Smooth muscle cell (in vitro differentiated cells): ENCODE data around the gene ZDHHC23. TPM values are rescaled to one million over a fixed set of nuclear protein-coding genes. Genes with fewer than 3 reads are reported as not detected.

Source experiments
- DNase-seq: peaks from one replicate; lab custom pipeline; 2025; ENCODE audit not compliant: unreplicated experiment; lab: John Stamatoyannopoulos, UW
- H2AFZ ChIP-seq: fragments of 200-600 bp; sonication (generic); 2 replicates; pipeline ENCODE4 v1.6.0; 2016; ENCODE audit warnings: antibody characterized with exemption, low read depth, mild to moderate bottlenecking
- H3F3A ChIP-seq: fragments of 200-600 bp; sonication (generic); 2 replicates; pipeline ENCODE4 v1.6.0; 2017; ENCODE audit warnings: antibody characterized with exemption, low read depth
- H3K27ac ChIP-seq: fragments of 200-600 bp; sonication (generic); 2 replicates; pipeline ENCODE4 v1.5.1; 2016; ENCODE audit warnings: low read depth, mild to moderate bottlenecking
- H3K27me3 ChIP-seq: fragments of 200-600 bp; sonication (generic); 2 replicates; pipeline ENCODE4 v1.6.1; 2016; ENCODE audit warnings: low read depth, mild to moderate bottlenecking
- H3K36me3 ChIP-seq: fragments of 200-600 bp; sonication (generic); 2 replicates; pipeline ENCODE4 v1.5.1; 2016; ENCODE audit warnings: low read depth
- H3K4me1 ChIP-seq: fragments of 200-600 bp; sonication (generic); 2 replicates; pipeline ENCODE4 v1.5.1; 2016; ENCODE audit warnings: low read depth
- H3K4me2 ChIP-seq: fragments of 200-600 bp; sonication (generic); 2 replicates; pipeline ENCODE4 v1.6.0; 2016; ENCODE audit warnings: mild to moderate bottlenecking
- H3K4me3 ChIP-seq: fragments of 200-600 bp; sonication (generic); 2 replicates; pipeline ENCODE4 v1.5.1; 2016; ENCODE audit warnings: mild to moderate bottlenecking
- H3K79me2 ChIP-seq: fragments of 200-600 bp; sonication (generic); 2 replicates; pipeline ENCODE4 v1.6.0; 2016; ENCODE audit warnings: low read depth, mild to moderate bottlenecking
- H3K9ac ChIP-seq: fragments of 200-600 bp; sonication (generic); 2 replicates; pipeline ENCODE4 v1.6.0; 2016; ENCODE audit warnings: low read depth
- H3K9me3 ChIP-seq: fragments of 200-600 bp; sonication (generic); replicated peaks from 2 replicates; pipeline ENCODE4 v1.5.1; 2016; ENCODE audit warnings: low read depth
- H4K20me1 ChIP-seq: fragments of 200-600 bp; sonication (generic); 2 replicates; pipeline ENCODE4 v1.6.0; 2016; ENCODE audit warnings: low read depth
- CTCF ChIP-seq: fragments of 200-600 bp; sonication (generic); IDR thresholded peaks from 2 replicates; pipeline ENCODE4 v1.5.1; 2017; ENCODE audit warnings: borderline replicate concordance, mild to moderate bottlenecking, antibody characterized with exemption; ENCODE audit not compliant: insufficient read depth, poor library complexity, severe bottlenecking
- WGBS: methylation state at CpG from one replicate; pipeline ENCODE4 v1.1.7; 2016; ENCODE audit warnings: low lambda C conversion rate; 5-methylcytosine and 5-hydroxymethylcytosine counted together
- polyA plus RNA-seq: library from polyadenylated mRNA; unstranded; fragments of >200 nt; fragmentation: Nextera tagmentation; extraction: Ambion mirVana; gene quantifications from 2 replicates; pipeline ENCODE4 v1.2.1, GENCODE V29; 2016
- total RNA-seq: library from RNA; depleted of rRNA; stranded (reverse); fragments of >200 nt; gene quantifications from 2 replicates; pipeline ENCODE4 v1.2.3, GENCODE V29; 2014

Gene ZDHHC23
- total and polyA plus RNA-seq, 2 experiments from 2014 or later: 0.36 TPM; not detected in 1

GRCh38 chr3:113966172-113966571 lies 18.4 kb downstream of the ZDHHC23 start:
- no peaks in the 10 kb centered on the region for H4K20me1 ChIP-seq
- no peak overlapping the region for H3K4me3 ChIP-seq
- no peak overlapping the region for H3K27ac ChIP-seq
- no peaks in the 10 kb centered on the region for H3K4me1 ChIP-seq
- no peak overlapping the region for H2AFZ ChIP-seq
- TF ChIP-seq CTCF: no peak
- WGBS: 88% methylated on average over 2 of the region's 2 CpGs
- no peaks in the 10 kb centered on the region for H3K36me3 ChIP-seq
- H3K27me3 ChIP-seq: no peaks in the 10 kb centered on the region
- H3K4me2 ChIP-seq: no peak overlapping the region
- no peaks in the 10 kb centered on the region for H3K9me3 ChIP-seq
- no peak for DNase-seq
- H3K9ac ChIP-seq: no peak overlapping the region
- no peaks in the 10 kb centered on the region for H3K79me2 ChIP-seq
- no peaks in the 10 kb centered on the region for H3F3A ChIP-seq

GRCh38 chr3:113968986-113969385 lies 21.2 kb downstream of the ZDHHC23 start:
- 69% methylated on average over 2 of the region's 2 CpGs for WGBS
- H3K36me3 ChIP-seq: no peaks in the 10 kb centered on the region

GRCh38 chr3:113977822-113978221 lies 30.0 kb downstream of the ZDHHC23 start:
- no peak overlapping the region for H3K4me2 ChIP-seq
- no peak overlapping the region for H3K27ac ChIP-seq
- H3K9me3 ChIP-seq: peaks cover 6% of the 10 kb centered on the region
- no peak overlapping the region for H3K9ac ChIP-seq
- no peaks in the 10 kb centered on the region for H3K27me3 ChIP-seq
- no peaks in the 10 kb centered on the region for H4K20me1 ChIP-seq
- TF ChIP-seq CTCF: no peak
- H3K36me3 ChIP-seq: peaks cover 4% of the 10 kb centered on the region
- no peak overlapping the region for H3K4me3 ChIP-seq
- DNase-seq: no peak
- H3F3A ChIP-seq: no peaks in the 10 kb centered on the region
- no peaks in the 10 kb centered on the region for H3K4me1 ChIP-seq
- H2AFZ ChIP-seq: no peak overlapping the region
- H3K79me2 ChIP-seq: no peaks in the 10 kb centered on the region
- WGBS: 94% methylated on average over 4 of the region's 4 CpGs

More at GRCh38 chr3:113968986-113969385, 21.2 kb downstream of the ZDHHC23 start:
- H3K4me2 ChIP-seq: no peak overlapping the region
- H3K27me3 ChIP-seq: no peaks in the 10 kb centered on the region
- peaks cover 6% of the 10 kb centered on the region for H3K9me3 ChIP-seq
- no peak for TF ChIP-seq CTCF
- no peak overlapping the region for H3K4me3 ChIP-seq
- no peak overlapping the region for H2AFZ ChIP-seq
- H3K9ac ChIP-seq: no peak overlapping the region
- no peak overlapping the region for H3K27ac ChIP-seq
- DNase-seq: no peak
- H3F3A ChIP-seq: no peaks in the 10 kb centered on the region
- H3K79me2 ChIP-seq: no peaks in the 10 kb centered on the region
- H3K4me1 ChIP-seq: no peaks in the 10 kb centered on the region
- no peaks in the 10 kb centered on the region for H4K20me1 ChIP-seq

GRCh38 chr3:113979916-113980315 lies 32.1 kb downstream of the ZDHHC23 start:
- no peak for TF ChIP-seq CTCF
- no peak overlapping the region for H3K27ac ChIP-seq
- no peak overlapping the region for H3K4me2 ChIP-seq

More at GRCh38 chr3:113979916-113980315, 32.1 kb downstream of the ZDHHC23 start:
- no peak overlapping the region for H3K9ac ChIP-seq
- H3K9me3 ChIP-seq: no peaks in the 10 kb centered on the region
- no peaks in the 10 kb centered on the region for H4K20me1 ChIP-seq
- no peak overlapping the region for H3K4me3 ChIP-seq
- H3K4me1 ChIP-seq: no peaks in the 10 kb centered on the region
- H3F3A ChIP-seq: no peaks in the 10 kb centered on the region
- WGBS: 85% methylated on average over 1 of the region's 1 CpG
- DNase-seq: no peak
- H3K79me2 ChIP-seq: no peaks in the 10 kb centered on the region
- H2AFZ ChIP-seq: no peak overlapping the region
- H3K27me3 ChIP-seq: no peaks in the 10 kb centered on the region
- peaks cover under 1% of the 10 kb centered on the region for H3K36me3 ChIP-seq
